ENCODE measurements around the gene MAML3. TPM values are rescaled to one million over a fixed set of nuclear protein-coding genes. Genes with fewer than 3 reads are reported as not detected.

Gene MAML3
- total RNA-seq, 6 donors from 2014 or later = 9.6 to 31.4 (median 14.5) TPM

DNA sequence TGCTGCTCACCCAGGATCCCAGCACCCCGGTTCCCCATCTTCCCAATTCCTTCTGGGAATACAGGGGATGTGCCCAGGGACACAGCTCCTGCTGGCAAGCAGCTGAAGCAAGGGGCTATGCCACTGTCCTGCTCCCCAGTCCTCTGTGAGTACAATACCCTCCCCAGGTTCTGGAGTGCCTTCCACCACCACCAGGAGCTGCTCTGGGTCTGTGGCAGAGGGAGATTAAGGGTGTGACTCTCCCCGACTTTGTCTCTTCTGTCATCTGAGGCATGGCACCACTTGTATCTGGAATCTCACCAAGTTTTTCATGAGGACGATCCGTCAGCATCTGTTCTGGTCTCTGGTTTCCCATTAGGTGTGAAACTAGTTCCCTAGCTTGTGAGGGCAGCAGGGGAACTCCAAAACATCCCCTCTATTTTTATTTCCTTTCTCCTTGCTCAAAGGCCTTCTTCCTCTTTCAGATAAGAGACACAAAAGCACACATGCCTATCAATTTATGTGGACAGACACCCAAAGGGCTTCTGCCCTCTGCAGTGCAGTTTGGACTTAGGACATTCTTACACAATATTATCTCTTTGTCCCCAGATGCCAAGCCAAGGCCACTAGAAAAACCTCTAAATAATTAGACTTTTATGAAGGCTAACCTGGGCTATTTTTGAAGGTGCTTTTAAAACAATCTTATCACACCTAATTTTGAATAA, 461.5 kb downstream of the MAML3 start:
- Histone ChIP-seq H3K27ac (peak overlapping the region in 1 of 4 donors; percentile 48), H3K9me3 (no peaks in the 10 kb centered on the region), H3K27me3 (no peaks in the 10 kb centered on the region), H3K4me3 (no peak overlapping the region), H3K4me1 (peaks cover 0 to 8% (median 2%) of the 10 kb centered on the region in 4 donors), H3K36me3 (peaks cover 0 to 21% (median 2%) of the 10 kb centered on the region in 4 donors)
- ATAC-seq (ENCODE audit: low FRiP score in 2 of 2) = peak; percentile 34 to 46
- TF ChIP-seq POLR2AphosphoS5 (IDR thresholded peaks at IDR 0.05) (no peak), EP300 (IDR thresholded peaks at IDR 0.05) (no peak)
- TF ChIP-seq, protein P1, sequence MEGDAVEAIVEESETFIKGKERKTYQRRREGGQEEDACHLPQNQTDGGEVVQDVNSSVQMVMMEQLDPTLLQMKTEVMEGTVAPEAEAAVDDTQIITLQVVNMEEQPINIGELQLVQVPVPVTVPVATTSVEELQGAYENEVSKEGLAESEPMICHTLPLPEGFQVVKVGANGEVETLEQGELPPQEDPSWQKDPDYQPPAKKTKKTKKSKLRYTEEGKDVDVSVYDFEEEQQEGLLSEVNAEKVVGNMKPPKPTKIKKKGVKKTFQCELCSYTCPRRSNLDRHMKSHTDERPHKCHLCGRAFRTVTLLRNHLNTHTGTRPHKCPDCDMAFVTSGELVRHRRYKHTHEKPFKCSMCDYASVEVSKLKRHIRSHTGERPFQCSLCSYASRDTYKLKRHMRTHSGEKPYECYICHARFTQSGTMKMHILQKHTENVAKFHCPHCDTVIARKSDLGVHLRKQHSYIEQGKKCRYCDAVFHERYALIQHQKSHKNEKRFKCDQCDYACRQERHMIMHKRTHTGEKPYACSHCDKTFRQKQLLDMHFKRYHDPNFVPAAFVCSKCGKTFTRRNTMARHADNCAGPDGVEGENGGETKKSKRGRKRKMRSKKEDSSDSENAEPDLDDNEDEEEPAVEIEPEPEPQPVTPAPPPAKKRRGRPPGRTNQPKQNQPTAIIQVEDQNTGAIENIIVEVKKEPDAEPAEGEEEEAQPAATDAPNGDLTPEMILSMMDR (IDR thresholded peaks at IDR 0.05) = peak in 2 of 6 experiments; percentile 6 to 16
- no peak for DNase-seq
- WGBS, 2 donors = 33 to 42% methylated on average over 4 of the region's 4 CpGs

DNA sequence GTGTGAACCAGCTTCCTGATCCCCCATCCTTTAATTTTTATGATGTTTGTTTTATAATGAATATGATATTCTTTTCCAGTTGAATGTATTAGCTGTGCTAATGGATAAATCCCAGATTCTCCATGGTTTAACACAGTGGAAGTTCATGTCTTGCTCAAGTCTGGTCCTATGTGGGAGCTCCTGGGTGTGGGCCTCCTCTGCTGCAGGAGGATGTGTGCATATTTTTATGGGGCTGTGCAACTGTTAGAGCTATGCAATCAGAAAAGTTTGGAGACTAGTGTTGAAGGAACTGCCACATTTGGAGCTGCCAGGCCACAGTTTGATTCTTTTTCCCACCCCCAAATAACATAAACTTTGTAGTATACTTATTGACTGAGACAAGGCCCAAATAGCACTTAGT, 463.6 kb downstream of the MAML3 start:
- ATAC-seq (ENCODE audit: low FRiP score in 2 of 2) = no peak
- H3K4me3 ChIP-seq = no peak overlapping the region

DNA sequence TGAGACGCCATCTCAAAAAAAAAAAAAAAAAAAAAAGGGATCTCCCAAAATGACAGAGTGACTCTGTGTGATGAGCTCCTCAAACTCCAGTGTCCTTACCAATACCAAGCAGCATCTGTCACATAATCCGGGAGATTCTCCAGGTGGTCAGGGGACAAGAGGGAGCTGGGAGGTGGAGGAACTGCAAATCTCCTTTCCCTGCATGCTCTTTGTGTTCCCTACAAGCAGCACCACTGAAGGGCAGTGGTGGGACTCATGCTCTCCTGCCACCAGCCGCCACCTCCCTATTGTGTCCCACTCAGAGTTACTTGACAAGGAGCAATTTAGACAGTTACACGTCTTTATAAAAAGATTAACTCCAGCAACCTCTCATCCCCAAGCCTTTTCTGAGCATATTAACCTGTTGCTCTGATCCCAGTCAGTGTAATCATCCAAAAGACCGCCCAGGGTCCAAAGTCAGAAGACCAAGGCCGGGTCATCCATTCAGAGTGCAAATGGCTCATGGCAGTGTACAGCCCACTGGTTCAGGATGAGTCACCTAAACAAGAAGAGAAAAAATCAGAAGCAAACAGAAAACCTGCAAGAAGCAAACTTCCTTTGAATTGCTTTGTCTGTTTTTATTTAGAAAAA, 464.8 kb downstream of the MAML3 start:
- H3K4me3 ChIP-seq = no peak overlapping the region
- H3K36me3 ChIP-seq = peaks cover 0 to 4% (median 1%) of the 10 kb centered on the region in 4 donors
- H3K9me3 ChIP-seq = no peaks in the 10 kb centered on the region
- ATAC-seq (ENCODE audit: low FRiP score in 2 of 2) (no peak), DNase-seq (no peak)
- TF ChIP-seq EP300 (IDR thresholded peaks at IDR 0.05) = no peak
- TF ChIP-seq, protein P1 (IDR thresholded peaks at IDR 0.05) = no peak
- no peak for TF ChIP-seq POLR2AphosphoS5 (IDR thresholded peaks at IDR 0.05)
- no peak for TF ChIP-seq POLR2A (IDR thresholded peaks at IDR 0.05)
- WGBS, 2 donors = 95 to 98% methylated on average over 6 of the region's 6 CpGs
- H3K27ac ChIP-seq = no peak overlapping the region
- no peaks in the 10 kb centered on the region for H3K27me3 ChIP-seq
- peaks cover 0 to 11% (median 2%) of the 10 kb centered on the region in 4 donors for H3K4me1 ChIP-seq

More for the DNA sequence above, 463.6 kb downstream of the MAML3 start:
- Histone ChIP-seq H3K36me3 (peaks cover 0 to 9% (median under 1%) of the 10 kb centered on the region in 4 donors), H3K27me3 (no peaks in the 10 kb centered on the region), H3K4me1 (peaks cover 0 to 11% (median 2%) of the 10 kb centered on the region in 4 donors), H3K27ac (no peak overlapping the region), H3K9me3 (no peaks in the 10 kb centered on the region)
- DNase-seq = no peak
- TF ChIP-seq POLR2AphosphoS5 (IDR thresholded peaks at IDR 0.05) (no peak), EP300 (IDR thresholded peaks at IDR 0.05) (no peak), POLR2A (IDR thresholded peaks at IDR 0.05) (no peak)
- TF ChIP-seq, protein P1 (IDR thresholded peaks at IDR 0.05) = no peak

DNA sequence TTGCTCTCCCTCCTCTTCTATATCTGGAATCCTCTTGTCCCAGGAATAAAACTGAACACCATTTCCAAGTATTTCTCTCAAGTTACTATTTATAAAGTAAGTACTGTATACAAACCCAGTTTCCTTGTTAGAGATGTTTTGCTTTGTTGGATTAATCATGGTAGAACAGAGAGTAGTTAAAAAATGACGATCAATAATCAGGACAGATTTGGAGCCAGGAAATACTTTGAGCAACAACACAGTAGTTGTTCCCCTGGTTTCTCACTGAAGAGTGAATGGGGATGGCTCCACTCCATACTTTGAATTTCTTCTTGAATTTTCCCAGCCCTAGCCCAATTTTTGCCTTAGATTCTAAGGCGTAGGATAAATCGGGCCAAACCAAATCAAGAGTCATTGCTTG, 467.0 kb downstream of the MAML3 start:
- DNase-seq (no peak), ATAC-seq (ENCODE audit: low FRiP score in 2 of 2) (no peak)
- H3K27me3 ChIP-seq = no peaks in the 10 kb centered on the region
- peaks cover 0 to 4% (median 1%) of the 10 kb centered on the region in 4 donors for H3K36me3 ChIP-seq
- no peak overlapping the region for H3K4me3 ChIP-seq
- H3K9me3 ChIP-seq = no peaks in the 10 kb centered on the region
- H3K4me1 ChIP-seq = peaks cover 11 to 19% (median 14%) of the 10 kb centered on the region in 4 donors
- 66 to 87% methylated on average over 3 of the region's 3 CpGs for WGBS, 2 donors
- TF ChIP-seq, protein P1 (IDR thresholded peaks at IDR 0.05) = no peak
- TF ChIP-seq POLR2A (IDR thresholded peaks at IDR 0.05) (no peak), EP300 (IDR thresholded peaks at IDR 0.05) (no peak), POLR2AphosphoS5 (IDR thresholded peaks at IDR 0.05) (no peak)
- H3K27ac ChIP-seq = peak overlapping the region in 1 of 4 donors; percentile 36

Data from upper lobe of left lung (tissue), 6 donors.